ENCODE results near the gene CACFD1.
"Not testable (repeated sequence)": the region's sequence is repeated elsewhere in the genome, so short reads cannot be mapped to it uniquely, and the experiment has no call there.

DNA sequence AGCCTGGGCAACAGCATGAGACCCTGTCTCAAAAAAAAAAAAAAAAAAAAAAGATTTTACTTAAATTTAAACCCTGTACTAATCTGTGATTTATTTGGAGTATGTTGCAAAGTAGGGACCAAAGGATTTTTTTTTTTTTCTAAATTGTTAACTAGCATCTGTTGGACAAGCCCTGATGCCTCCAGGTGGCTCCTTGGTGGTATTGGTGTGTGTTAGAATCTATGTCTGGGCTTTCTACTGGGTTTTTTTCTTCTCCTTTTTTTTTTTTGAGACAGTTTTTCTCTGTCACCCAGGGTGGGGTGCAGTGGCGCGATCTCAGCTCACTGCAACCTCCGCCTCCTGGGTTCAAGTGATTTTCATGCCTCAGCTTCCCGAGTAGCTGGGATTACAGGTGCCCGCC lies 7.9 kb upstream of the CACFD1 start:
- TF ChIP-seq, protein P1, sequence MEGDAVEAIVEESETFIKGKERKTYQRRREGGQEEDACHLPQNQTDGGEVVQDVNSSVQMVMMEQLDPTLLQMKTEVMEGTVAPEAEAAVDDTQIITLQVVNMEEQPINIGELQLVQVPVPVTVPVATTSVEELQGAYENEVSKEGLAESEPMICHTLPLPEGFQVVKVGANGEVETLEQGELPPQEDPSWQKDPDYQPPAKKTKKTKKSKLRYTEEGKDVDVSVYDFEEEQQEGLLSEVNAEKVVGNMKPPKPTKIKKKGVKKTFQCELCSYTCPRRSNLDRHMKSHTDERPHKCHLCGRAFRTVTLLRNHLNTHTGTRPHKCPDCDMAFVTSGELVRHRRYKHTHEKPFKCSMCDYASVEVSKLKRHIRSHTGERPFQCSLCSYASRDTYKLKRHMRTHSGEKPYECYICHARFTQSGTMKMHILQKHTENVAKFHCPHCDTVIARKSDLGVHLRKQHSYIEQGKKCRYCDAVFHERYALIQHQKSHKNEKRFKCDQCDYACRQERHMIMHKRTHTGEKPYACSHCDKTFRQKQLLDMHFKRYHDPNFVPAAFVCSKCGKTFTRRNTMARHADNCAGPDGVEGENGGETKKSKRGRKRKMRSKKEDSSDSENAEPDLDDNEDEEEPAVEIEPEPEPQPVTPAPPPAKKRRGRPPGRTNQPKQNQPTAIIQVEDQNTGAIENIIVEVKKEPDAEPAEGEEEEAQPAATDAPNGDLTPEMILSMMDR (conservative IDR thresholded peaks at IDR 0.05 in 1 of 2, IDR thresholded peaks at IDR 0.05 in 1 of 2; ENCODE audit: extremely low read depth in 1 of 2, insufficient read depth in 1 of 2, low read depth in 1 of 2, low read length in 2 of 2) = not testable (repeated sequence)
- not testable (repeated sequence) for TF ChIP-seq EZH2 (IDR thresholded peaks at IDR 0.05; ENCODE audit: borderline replicate concordance, low read length)

All from mammary epithelial cell (primary cell).